Natural killer cell (primary cell): ENCODE data around the gene MARK2. TPM values are rescaled to one million over a fixed set of nuclear protein-coding genes. Genes with fewer than 3 reads are reported as not detected.
A peak's percentile ranks its signal among the peaks of the same experiment; 100 is the strongest.

Experiments
- ATAC-seq, 3 donors: fragments of 150-1000 bp in 2 of 3; fragments of 200-7000 bp in 1 of 3; cut with Tn5 transposase; 1 replicate in 1 of 3; 2 replicates in 2 of 3; pipeline ENCODE4 v1.10.0; 2021; ENCODE audit warnings: mild to moderate bottlenecking in 2 of 3, moderate library complexity in 2 of 3
- DNase-seq, 2 donors: peaks; one replicate each; pipeline versions ENCODE4 v3.0.0 to v3.0.0-alpha.2; 2013 to 2021; ENCODE audit warnings: mixed read lengths in 1 of 2
- H3K27ac ChIP-seq: one replicate; pipeline ENCODE4 v1.5.1; 2013; ENCODE audit warnings: mild to moderate bottlenecking, low read length
- H3K27me3 ChIP-seq: one replicate; pipeline ENCODE4 v1.6.1; 2013; ENCODE audit warnings: low read length; ENCODE audit not compliant: control insufficient read depth, insufficient read depth
- H3K36me3 ChIP-seq: one replicate; pipeline ENCODE4 v1.6.1; 2013; ENCODE audit warnings: low read length; ENCODE audit not compliant: control insufficient read depth, insufficient read depth
- H3K4me1 ChIP-seq: one replicate; pipeline ENCODE4 v1.6.1; 2013; ENCODE audit warnings: low read length; ENCODE audit not compliant: control insufficient read depth, insufficient read depth
- H3K4me3 ChIP-seq: one replicate; pipeline ENCODE4 v1.5.1; 2013; ENCODE audit warnings: low read length
- H3K9me3 ChIP-seq: one replicate; pipeline ENCODE4 v1.6.1; 2013; ENCODE audit warnings: low read length; ENCODE audit not compliant: control insufficient read depth, insufficient read depth
- H3K27ac Mint-ChIP-seq, 2 donors: one replicate each; pipeline ENCODE4 v1.8.0; 2022; ENCODE audit warnings: mild to moderate bottlenecking in 2 of 2, mixed read lengths in 2 of 2, moderate library complexity in 1 of 2
- H3K27me3 Mint-ChIP-seq, 2 donors: one replicate each; pipeline ENCODE4 v1.8.0; 2022; ENCODE audit warnings: low read depth in 2 of 2, mixed read lengths in 2 of 2
- H3K36me3 Mint-ChIP-seq: one replicate; pipeline ENCODE4 v1.8.0; 2022; ENCODE audit warnings: mixed read lengths
- H3K4me1 Mint-ChIP-seq, 2 donors: one replicate each; pipeline ENCODE4 v1.8.0; 2022; ENCODE audit warnings: mixed read lengths in 2 of 2
- H3K4me3 Mint-ChIP-seq: one replicate; pipeline ENCODE4 v1.8.0; 2022; ENCODE audit warnings: mild to moderate bottlenecking, moderate library complexity, mixed read lengths
- H3K9me3 Mint-ChIP-seq, 2 donors: one replicate each; pipeline ENCODE4 v1.8.0; 2022; ENCODE audit warnings: mixed read lengths in 2 of 2
- CTCF ChIP-seq: fragments of 200-600 bp; IDR thresholded peaks from one replicate; pipeline ENCODE4 v1.8.0; 2022; ENCODE audit warnings: antibody characterized with exemption
- WGBS: methylation state at CpG from one replicate; pipeline ENCODE4 v1.1.7; 2013; ENCODE audit warnings: missing lambda C conversion rate; ENCODE audit not compliant: insufficient coverage; 5-methylcytosine and 5-hydroxymethylcytosine counted together
- intact Hi-C: fragments of 100-400 bp; cut with micrococcal nuclease; formaldehyde crosslinking; loops from one replicate; pipeline ENCODE4 v1.14.2; 2022
- total RNA-seq, 4 donors: library from RNA; stranded (reverse); fragments of 120-200 nt in 1 of 4; gene quantifications; one replicate each; pipeline versions ENCODE4 v1.2.3 to v1.2.4, GENCODE V29; 2013 to 2022

The MARK2 gene
- total RNA-seq, 3 donors from 2014 or later (not counting 1 experiment from before 2014, with no cell fraction given): 63.8 to 88.4 (median 80.2) TPM

GRCh38 chr11:63916837-63917691, 78.2 kb downstream of the MARK2 start, which contains the start of gene RCOR2:
Gene RCOR2, minus strand, starts transcription at chr11:63917164. Its CDS starts 708 bp downstream, at chr11:63916456.
- Histone ChIP-seq H3K27me3 (peaks cover 7% of the 10 kb centered on the region), H3K4me1 (peaks cover 38% of the 10 kb centered on the region), H3K4me3 (peak within 1 kb of the TSS; percentile 39), H3K9me3 (no peaks in the 10 kb centered on the region), H3K27ac (no peak within 1 kb of the TSS), H3K36me3 (no peaks in the 10 kb centered on the region)
- Mint-ChIP-seq H3K27ac (peak within 1 kb of the TSS in 1 of 2 donors; percentile 58), H3K9me3 (no peaks in the 10 kb centered on the region), H3K36me3 (no peaks in the 10 kb centered on the region), H3K4me3 (peak within 1 kb of the TSS; percentile 91), H3K27me3 (peaks cover 0 to 5% of the 10 kb centered on the region in 2 donors), H3K4me1 (peaks cover 0 to 32% of the 10 kb centered on the region in 2 donors)
- TF ChIP-seq CTCF: no peak
- ATAC-seq (peak; percentile 60 to 73 (median 71)), DNase-seq (peak; percentile 45 to 78)
- intact Hi-C loops: loop anchor here (5.0 kb wide), 2 partner anchors 45 to 230 kb away; no protein-coding TSS in a partner anchor
- under 1% methylated on average over 85 of the region's 85 CpGs for WGBS

GRCh38 chr11:63917692-63918506, 79.0 kb downstream of the MARK2 start:
- Mint-ChIP-seq H3K36me3 (no peaks in the 10 kb centered on the region), H3K27ac (no peak overlapping the region), H3K27me3 (peaks cover 0 to 8% of the 10 kb centered on the region in 2 donors), H3K4me3 (peak overlapping the region; percentile 63), H3K9me3 (no peaks in the 10 kb centered on the region), H3K4me1 (peaks cover 0 to 28% of the 10 kb centered on the region in 2 donors)
- Histone ChIP-seq H3K27me3 (peaks cover 7% of the 10 kb centered on the region), H3K36me3 (no peaks in the 10 kb centered on the region), H3K4me1 (peaks cover 38% of the 10 kb centered on the region), H3K9me3 (no peaks in the 10 kb centered on the region), H3K4me3 (no peak overlapping the region), H3K27ac (no peak overlapping the region)
- ATAC-seq (peak; percentile 28 to 45 (median 43)), DNase-seq (peak in 1 of 2 donors; percentile 68)
- 29% methylated on average over 47 of the region's 50 CpGs for WGBS
- intact Hi-C loops: loop anchor here (5.0 kb wide), 2 partner anchors 46 to 229 kb away; no protein-coding TSS in a partner anchor
- TF ChIP-seq CTCF: no peak

- Histone ChIP-seq H3K36me3 (no peaks in the 10 kb centered on the region), H3K27me3 (peaks cover 7% of the 10 kb centered on the region), H3K4me1 (peaks cover 38% of the 10 kb centered on the region), H3K27ac (no peak overlapping the region), H3K4me3 (no peak overlapping the region), H3K9me3 (no peaks in the 10 kb centered on the region)
- H3K36me3 Mint-ChIP-seq: no peaks in the 10 kb centered on the region
- peaks cover 0 to 8% of the 10 kb centered on the region in 2 donors for H3K27me3 Mint-ChIP-seq
- ATAC-seq (no peak), DNase-seq (no peak)
- intact Hi-C loops: loop anchor here (5.0 kb wide), 2 partner anchors 46 to 229 kb away; no protein-coding TSS in a partner anchor
- TF ChIP-seq CTCF: no peak
- 72% methylated on average over 8 of the region's 9 CpGs for whole genome bisulfite sequencing
- H3K9me3 Mint-ChIP-seq: no peaks in the 10 kb centered on the region
- H3K27ac Mint-ChIP-seq: peak overlapping the region in 1 of 2 donors; percentile 43
- H3K4me1 Mint-ChIP-seq: peaks cover 0 to 28% of the 10 kb centered on the region in 2 donors
- peak overlapping the region; percentile 61 for H3K4me3 Mint-ChIP-seq
Observed at GRCh38 chr11:63918507-63919191, 79.7 kb downstream of the MARK2 start.
